Transverse colon (tissue), 4 donors: ENCODE data around the gene CMBL. TPM values are rescaled to one million over a fixed set of nuclear protein-coding genes. Genes with fewer than 3 reads are reported as not detected.

Experiments used
- DNase-seq: peaks from one replicate; pipeline ENCODE4 v3.0.0-alpha.2; 2019
- H3K27ac ChIP-seq, 4 donors: fragments of 200-600 bp; sonication (generic); 2 replicates each; pipeline ENCODE4 v1.5.1; 2016 to 2018; ENCODE audit warnings: inconsistent platforms in 4 of 4
- H3K27me3 ChIP-seq: fragments of 200-600 bp; sonication (generic); 2 replicates; pipeline ENCODE4 v1.5.1; 2017; ENCODE audit warnings: inconsistent platforms
- H3K36me3 ChIP-seq, 4 donors: fragments of 200-600 bp; sonication (generic); 2 replicates each; pipeline ENCODE4 v1.5.1; 2017 to 2019; ENCODE audit warnings: inconsistent platforms in 4 of 4
- H3K4me1 ChIP-seq, 4 donors: fragments of 200-600 bp; sonication (generic); 2 replicates each; pipeline ENCODE4 v1.5.1; 2017 to 2020; ENCODE audit warnings: inconsistent platforms in 4 of 4
- H3K4me3 ChIP-seq, 4 donors: fragments of 200-600 bp; sonication (generic); 1 replicate in 1 of 4; 2 replicates in 3 of 4; pipeline versions ENCODE4 v1.5.1 to v1.6.1; 2017 to 2019; ENCODE audit warnings: inconsistent platforms in 4 of 4
- H3K9me3 ChIP-seq, 2 donors: fragments of 200-600 bp; sonication (generic); 2 replicates each; pipeline ENCODE4 v1.5.1; 2017 to 2019; ENCODE audit warnings: inconsistent platforms in 2 of 2
- EP300 ChIP-seq: sonication (generic); formaldehyde crosslinking; IDR thresholded peaks from one replicate; pipeline ENCODE4 v1.6.1; 2017; ENCODE audit warnings: antibody characterized with exemption, low read depth
- POLR2A ChIP-seq: fragments of 450-650 bp; IDR thresholded peaks from one replicate; pipeline ENCODE4 v1.6.1; 2016; ENCODE audit warnings: antibody characterized with exemption, mild to moderate bottlenecking, moderate library complexity
- POLR2AphosphoS5 ChIP-seq, 3 donors: sonication (generic); formaldehyde crosslinking; IDR thresholded peaks; one replicate each; pipeline ENCODE4 v1.6.1; 2016; ENCODE audit warnings: antibody characterized with exemption in 3 of 3
- WGBS, 2 donors: methylation state at CpG; one replicate each; pipeline ENCODE4 v1.1.5; 2018; ENCODE audit warnings: low coverage in 1 of 2; 5-methylcytosine and 5-hydroxymethylcytosine counted together
- in situ Hi-C, 4 donors: fragments of 200-750 bp; cut with MboI; loops; one replicate each; pipeline versions ENCODE4 v1.15.0 to v1.15.1; 2017; ENCODE audit warnings: low sequenced_read_pairs in 3 of 4, low pct_ligation_motif_present in 1 of 4, low pct_unique_long_range_greater_than_20kb in 1 of 4
- intact Hi-C: fragments of 100-400 bp; cut with DNase I; formaldehyde crosslinking; loops from one replicate; pipeline ENCODE4 v1.15.1; 2023; ENCODE audit warnings: low total_unique reads
- total RNA-seq, 4 donors: library from RNA; depleted of rRNA; stranded (reverse); fragments of >200 nt; gene quantifications; one replicate each; pipeline ENCODE4 v1.1.0, GENCODE V29; 2016
- TF ChIP-seq, protein P1 (sequence below), 5 experiments: fragments of 200-600 bp in 3 of 5; fragments of 450-650 bp in 2 of 5; sonication (generic) in 3 of 5; IDR thresholded peaks; 1 replicate in 2 of 5; 2 replicates in 3 of 5; pipeline ENCODE4 v1.5.1; 2016 to 2017; ENCODE audit warnings: antibody characterized with exemption in 5 of 5, inconsistent platforms in 3 of 5, mild to moderate bottlenecking in 2 of 5, moderate library complexity in 1 of 5

The CMBL gene
- total RNA-seq, 4 donors from 2014 or later, result 36.6 to 87.6 (median 60.9) TPM

DNA sequence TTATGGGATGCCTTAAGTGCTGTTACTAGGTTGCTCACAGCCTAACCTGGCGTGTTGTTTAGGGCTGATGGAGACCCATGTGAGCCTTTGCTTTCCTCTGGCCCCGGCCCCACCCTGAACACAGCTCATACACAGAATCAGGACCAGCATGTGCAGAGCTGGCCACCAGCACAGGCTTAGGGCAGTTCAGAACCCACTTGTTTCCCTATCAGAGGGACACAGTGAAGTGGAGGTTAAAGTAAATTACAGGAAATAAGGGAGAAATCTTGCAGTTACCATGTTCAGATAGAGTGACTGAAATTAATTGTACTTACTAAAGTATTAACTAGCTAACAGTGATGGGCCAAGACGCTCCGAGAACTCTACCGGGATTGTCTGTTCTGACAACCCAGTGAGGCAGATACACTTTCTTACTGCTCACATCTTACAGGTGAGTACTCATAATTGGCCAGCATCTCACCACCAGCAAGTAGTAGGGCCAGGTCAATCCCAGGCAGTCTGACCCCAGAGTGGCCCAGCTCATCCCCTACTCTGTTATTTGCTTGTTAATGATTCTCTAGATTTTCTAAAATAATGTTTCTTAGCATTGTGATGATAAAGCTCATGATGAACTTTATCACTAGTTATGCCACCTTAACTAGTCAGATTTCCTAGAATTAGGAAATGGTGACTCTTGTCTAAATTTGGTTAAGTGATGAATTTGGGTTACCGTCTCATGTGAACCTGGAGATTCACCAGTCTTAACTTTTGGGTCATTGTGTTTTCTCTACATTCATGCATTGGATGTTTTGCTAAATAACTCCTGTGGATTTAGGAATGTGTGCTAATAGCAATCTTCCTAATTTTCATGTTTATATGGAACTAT, 42.2 kb downstream of the CMBL start:
- TF ChIP-seq POLR2AphosphoS5 (IDR thresholded peaks at IDR 0.05) (no peak), POLR2A (no peak), EP300 (no peak)
- TF ChIP-seq, protein P1, sequence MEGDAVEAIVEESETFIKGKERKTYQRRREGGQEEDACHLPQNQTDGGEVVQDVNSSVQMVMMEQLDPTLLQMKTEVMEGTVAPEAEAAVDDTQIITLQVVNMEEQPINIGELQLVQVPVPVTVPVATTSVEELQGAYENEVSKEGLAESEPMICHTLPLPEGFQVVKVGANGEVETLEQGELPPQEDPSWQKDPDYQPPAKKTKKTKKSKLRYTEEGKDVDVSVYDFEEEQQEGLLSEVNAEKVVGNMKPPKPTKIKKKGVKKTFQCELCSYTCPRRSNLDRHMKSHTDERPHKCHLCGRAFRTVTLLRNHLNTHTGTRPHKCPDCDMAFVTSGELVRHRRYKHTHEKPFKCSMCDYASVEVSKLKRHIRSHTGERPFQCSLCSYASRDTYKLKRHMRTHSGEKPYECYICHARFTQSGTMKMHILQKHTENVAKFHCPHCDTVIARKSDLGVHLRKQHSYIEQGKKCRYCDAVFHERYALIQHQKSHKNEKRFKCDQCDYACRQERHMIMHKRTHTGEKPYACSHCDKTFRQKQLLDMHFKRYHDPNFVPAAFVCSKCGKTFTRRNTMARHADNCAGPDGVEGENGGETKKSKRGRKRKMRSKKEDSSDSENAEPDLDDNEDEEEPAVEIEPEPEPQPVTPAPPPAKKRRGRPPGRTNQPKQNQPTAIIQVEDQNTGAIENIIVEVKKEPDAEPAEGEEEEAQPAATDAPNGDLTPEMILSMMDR (IDR thresholded peaks at IDR 0.05), result no peak
- Histone ChIP-seq H3K4me3 (no peak overlapping the region), H3K4me1 (peaks cover 0 to 7% (median 0%) of the 10 kb centered on the region in 4 donors), H3K36me3 (peaks cover 0 to 42% (median 19%) of the 10 kb centered on the region in 4 donors), H3K27ac (no peak overlapping the region), H3K9me3 (no peaks in the 10 kb centered on the region), H3K27me3 (no peaks in the 10 kb centered on the region)
- 66 to 100% methylated on average over 3 to 6 of the region's 6 CpGs for WGBS, 2 donors
- in situ Hi-C loops (no loop called here), intact Hi-C loops (no loop called here)
- DNase-seq, result no peak

DNA sequence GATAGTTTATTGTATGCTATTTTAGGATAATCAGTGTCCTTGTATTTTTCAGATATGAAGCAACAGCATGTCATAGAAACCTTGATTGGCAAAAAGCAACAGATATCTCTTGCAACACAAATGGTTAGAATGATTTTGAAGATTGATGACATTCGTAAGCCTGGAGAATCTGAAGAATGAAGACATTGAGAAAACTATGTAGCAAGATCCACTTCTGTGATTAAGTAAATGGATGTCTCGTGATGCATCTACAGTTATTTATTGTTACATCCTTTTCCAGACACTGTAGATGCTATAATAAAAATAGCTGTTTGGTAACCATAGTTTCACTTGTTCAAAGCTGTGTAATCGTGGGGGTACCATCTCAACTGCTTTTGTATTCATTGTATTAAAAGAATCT, 43.1 kb downstream of the CMBL start:
- H3K36me3 ChIP-seq, result peaks cover 0 to 49% (median 23%) of the 10 kb centered on the region in 4 donors
- in situ Hi-C loops, result no loop called here
- WGBS, 2 donors, result 52 to 71% methylated on average over 3 of the region's 3 CpGs

DNA sequence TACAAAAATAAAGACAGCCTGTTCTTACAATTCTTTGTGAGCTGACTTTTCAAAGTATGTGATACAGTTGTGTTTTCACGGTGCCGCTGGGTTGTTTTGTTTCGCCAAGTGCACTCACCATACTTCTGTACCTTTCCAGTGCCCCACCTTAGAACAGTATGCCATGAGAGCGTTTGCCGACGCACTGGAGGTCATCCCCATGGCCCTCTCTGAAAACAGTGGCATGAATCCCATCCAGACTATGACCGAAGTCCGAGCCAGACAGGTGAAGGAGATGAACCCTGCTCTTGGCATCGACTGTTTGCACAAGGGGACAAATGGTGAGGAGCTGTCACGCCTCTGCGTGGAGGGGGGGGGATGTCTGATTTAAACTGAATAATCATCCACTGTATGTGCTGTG, 44.7 kb downstream of the CMBL start:
- Histone ChIP-seq H3K36me3 (peaks cover 0 to 65% (median 32%) of the 10 kb centered on the region in 4 donors), H3K9me3 (no peaks in the 10 kb centered on the region), H3K27me3 (no peaks in the 10 kb centered on the region), H3K4me3 (no peak overlapping the region), H3K4me1 (peaks cover 0 to 7% (median 0%) of the 10 kb centered on the region in 4 donors), H3K27ac (no peak overlapping the region)
- no peak for DNase-seq
- in situ Hi-C loops, result no loop called here
- intact Hi-C loops, result no loop called here
- 92 to 95% methylated on average over 11 of the region's 11 CpGs for WGBS, 2 donors
- TF ChIP-seq POLR2A (no peak), EP300 (no peak), POLR2AphosphoS5 (IDR thresholded peaks at IDR 0.05) (no peak)
- TF ChIP-seq, protein P1 (IDR thresholded peaks at IDR 0.05), result no peak

More for the DNA sequence above, 43.1 kb downstream of the CMBL start:
- DNase-seq, result no peak
- TF ChIP-seq EP300, result no peak
- peak in 1 of 3 donors; percentile 19 for TF ChIP-seq POLR2AphosphoS5 (IDR thresholded peaks at IDR 0.05)
- no peak overlapping the region for H3K4me3 ChIP-seq
- intact Hi-C loops, result no loop called here
- H3K4me1 ChIP-seq, result peaks cover 0 to 7% (median 0%) of the 10 kb centered on the region in 4 donors
- no peaks in the 10 kb centered on the region for H3K27me3 ChIP-seq
- no peaks in the 10 kb centered on the region for H3K9me3 ChIP-seq
- H3K27ac ChIP-seq, result no peak overlapping the region

DNA sequence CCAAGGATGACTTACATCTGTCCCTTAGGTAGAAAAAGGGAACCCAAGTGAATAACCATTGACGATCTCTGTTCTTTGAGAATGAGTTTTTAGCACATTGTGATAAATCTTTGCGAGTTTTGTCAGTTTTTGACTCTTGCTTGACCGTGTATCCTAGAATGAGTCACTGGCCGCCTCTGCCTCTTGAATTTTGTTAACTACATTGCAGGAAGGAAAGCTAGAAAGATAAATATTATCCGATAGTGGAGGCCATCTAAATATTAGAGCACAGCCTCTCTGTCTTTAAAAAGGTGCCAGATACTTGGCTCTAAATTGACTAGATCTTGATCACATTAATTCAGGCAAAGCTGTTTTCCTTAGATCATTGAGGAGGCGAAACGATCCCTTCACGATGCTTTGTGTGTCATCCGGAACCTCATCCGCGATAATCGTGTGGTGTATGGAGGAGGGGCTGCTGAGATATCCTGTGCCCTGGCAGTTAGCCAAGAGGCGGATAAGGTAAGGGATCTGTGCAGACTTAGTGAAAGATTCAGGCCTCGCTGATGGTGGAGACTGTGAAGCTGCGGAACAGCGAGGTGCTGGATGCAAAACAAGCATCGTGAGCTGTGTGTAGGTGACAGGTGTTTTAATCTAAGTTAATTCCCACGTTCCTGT, 45.5 kb downstream of the CMBL start:
- H3K4me3 ChIP-seq, result no peak overlapping the region
- DNase-seq, result no peak
- no peak for TF ChIP-seq EP300
- in situ Hi-C loops, result no loop called here
- peaks cover 0 to 73% (median 36%) of the 10 kb centered on the region in 4 donors for H3K36me3 ChIP-seq
- no peaks in the 10 kb centered on the region for H3K27me3 ChIP-seq
- H3K4me1 ChIP-seq, result peaks cover 0 to 4% (median 0%) of the 10 kb centered on the region in 4 donors
- no peaks in the 10 kb centered on the region for H3K9me3 ChIP-seq
- intact Hi-C loops, result no loop called here
- no peak overlapping the region for H3K27ac ChIP-seq
- WGBS, 2 donors, result 78 to 83% methylated on average over 17 to 18 of the region's 18 CpGs

DNA sequence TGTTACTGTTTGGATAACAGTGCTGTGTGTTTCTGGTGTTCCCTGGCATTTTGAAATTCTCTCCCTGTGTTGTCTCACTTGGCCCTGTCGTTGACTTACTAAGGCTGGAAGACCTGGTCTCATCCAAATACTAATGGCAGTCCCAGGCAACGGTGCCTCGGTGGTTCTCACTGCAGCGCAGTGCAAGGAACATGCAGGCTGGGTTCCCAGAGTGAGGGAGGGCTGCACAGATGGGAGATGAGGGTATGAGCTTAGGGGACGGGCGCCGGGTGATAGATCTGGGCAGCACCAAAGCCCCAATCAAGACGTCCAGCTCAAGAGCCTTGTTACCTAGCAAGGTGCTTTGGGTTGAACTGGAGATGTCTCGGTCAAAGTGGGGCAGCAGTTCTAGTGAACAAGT, 46.6 kb downstream of the CMBL start:
- WGBS, 2 donors, result 86 to 96% methylated on average over 4 to 9 of the region's 9 CpGs
- TF ChIP-seq, protein P1 (IDR thresholded peaks at IDR 0.05), result no peak
- no peak for TF ChIP-seq POLR2A
- no peak for TF ChIP-seq EP300
- H3K4me1 ChIP-seq, result no peaks in the 10 kb centered on the region
- no peak overlapping the region for H3K27ac ChIP-seq
- H3K36me3 ChIP-seq, result peaks cover 0 to 83% (median 42%) of the 10 kb centered on the region in 4 donors
- no peaks in the 10 kb centered on the region for H3K27me3 ChIP-seq
- in situ Hi-C loops (no loop called here), intact Hi-C loops (no loop called here)
- H3K4me3 ChIP-seq, result no peak overlapping the region
- no peak for DNase-seq
- no peaks in the 10 kb centered on the region for H3K9me3 ChIP-seq
